Retinal pigment epithelial cell (primary cell): ENCODE measurements around the gene IFI27L1.

Experiments
- DNase-seq: peaks from one replicate; pipeline ENCODE4 v3.0.0-alpha.2; 2010; ENCODE audit warnings: low read depth
- H3K4me3 ChIP-seq: 2 replicates; pipeline ENCODE4 v1.5.1; 2011; ENCODE audit warnings: mild to moderate bottlenecking, low read length, control low read depth, moderate library complexity
- TF ChIP-seq, protein P1 (sequence below): conservative IDR thresholded peaks from 2 replicates; pipeline ENCODE4 v1.5.1; 2011; ENCODE audit warnings: low read depth, low read length, control low read depth, inconsistent platforms

IFI27L1 gene

DNA sequence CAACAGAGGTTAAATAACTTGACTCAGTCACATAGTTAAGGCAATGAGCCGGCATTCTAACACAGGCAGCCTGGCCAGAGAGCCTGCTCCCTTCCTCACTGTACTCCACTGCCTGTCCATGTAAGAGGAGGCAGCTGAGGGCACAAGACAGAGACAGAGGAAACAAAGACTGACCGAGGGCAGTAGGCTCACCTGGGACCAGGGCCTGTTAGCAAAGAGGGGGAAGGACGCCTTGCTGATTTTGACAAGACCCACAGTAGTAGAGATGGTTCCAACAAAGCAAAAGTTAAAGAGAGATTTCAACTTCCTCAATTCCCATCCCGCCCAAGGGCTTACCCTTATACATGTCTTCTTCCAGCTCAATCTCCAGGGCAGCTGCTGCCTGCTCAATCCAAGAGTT lies 28.4 kb upstream of the IFI27L1 start:
- TF ChIP-seq, protein P1, sequence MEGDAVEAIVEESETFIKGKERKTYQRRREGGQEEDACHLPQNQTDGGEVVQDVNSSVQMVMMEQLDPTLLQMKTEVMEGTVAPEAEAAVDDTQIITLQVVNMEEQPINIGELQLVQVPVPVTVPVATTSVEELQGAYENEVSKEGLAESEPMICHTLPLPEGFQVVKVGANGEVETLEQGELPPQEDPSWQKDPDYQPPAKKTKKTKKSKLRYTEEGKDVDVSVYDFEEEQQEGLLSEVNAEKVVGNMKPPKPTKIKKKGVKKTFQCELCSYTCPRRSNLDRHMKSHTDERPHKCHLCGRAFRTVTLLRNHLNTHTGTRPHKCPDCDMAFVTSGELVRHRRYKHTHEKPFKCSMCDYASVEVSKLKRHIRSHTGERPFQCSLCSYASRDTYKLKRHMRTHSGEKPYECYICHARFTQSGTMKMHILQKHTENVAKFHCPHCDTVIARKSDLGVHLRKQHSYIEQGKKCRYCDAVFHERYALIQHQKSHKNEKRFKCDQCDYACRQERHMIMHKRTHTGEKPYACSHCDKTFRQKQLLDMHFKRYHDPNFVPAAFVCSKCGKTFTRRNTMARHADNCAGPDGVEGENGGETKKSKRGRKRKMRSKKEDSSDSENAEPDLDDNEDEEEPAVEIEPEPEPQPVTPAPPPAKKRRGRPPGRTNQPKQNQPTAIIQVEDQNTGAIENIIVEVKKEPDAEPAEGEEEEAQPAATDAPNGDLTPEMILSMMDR: no peak
- no peak overlapping the region for H3K4me3 ChIP-seq
- no peak for DNase-seq

DNA sequence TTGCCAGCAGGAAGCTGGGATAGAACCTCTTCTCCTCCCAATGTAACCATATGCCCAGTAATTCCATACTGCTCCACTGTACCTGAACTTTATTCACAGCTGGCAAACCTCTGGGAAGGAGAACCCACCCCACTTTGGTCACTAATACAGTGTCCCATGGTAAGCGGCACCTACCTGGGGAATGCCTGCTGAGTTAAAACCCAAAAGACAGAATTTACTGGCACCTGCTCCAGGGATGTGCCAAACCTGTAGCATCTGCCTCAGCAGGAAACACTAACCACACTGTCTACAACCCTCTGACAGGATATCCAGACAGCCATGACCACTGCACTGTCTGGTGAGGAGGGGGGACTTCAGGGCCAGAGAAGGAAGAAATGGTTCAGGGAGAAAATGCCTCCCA lies 26.7 kb upstream of the IFI27L1 start:
- DNase-seq: no peak
- no peak overlapping the region for H3K4me3 ChIP-seq
- TF ChIP-seq, protein P1: no peak

- no peak overlapping the region for H3K4me3 ChIP-seq
- DNase-seq: no peak
- TF ChIP-seq, protein P1: no peak
Measured at GRCh38 chr14:94054936-94055335, 26.2 kb upstream of the IFI27L1 start.

- no peak overlapping the region for H3K4me3 ChIP-seq
- DNase-seq: no peak
- TF ChIP-seq, protein P1: no peak
Measured at GRCh38 chr14:94056579-94057308, 24.4 kb upstream of the IFI27L1 start.

- H3K4me3 ChIP-seq: no peak overlapping the region
- TF ChIP-seq, protein P1: no peak
- DNase-seq: no peak
Measured at GRCh38 chr14:94058128-94058673, 22.9 kb upstream of the IFI27L1 start.

GRCh38 chr14:94058674-94059138 lies 22.4 kb upstream of the IFI27L1 start:
- no peak overlapping the region for H3K4me3 ChIP-seq
- no peak for DNase-seq
- TF ChIP-seq, protein P1: no peak

DNA sequence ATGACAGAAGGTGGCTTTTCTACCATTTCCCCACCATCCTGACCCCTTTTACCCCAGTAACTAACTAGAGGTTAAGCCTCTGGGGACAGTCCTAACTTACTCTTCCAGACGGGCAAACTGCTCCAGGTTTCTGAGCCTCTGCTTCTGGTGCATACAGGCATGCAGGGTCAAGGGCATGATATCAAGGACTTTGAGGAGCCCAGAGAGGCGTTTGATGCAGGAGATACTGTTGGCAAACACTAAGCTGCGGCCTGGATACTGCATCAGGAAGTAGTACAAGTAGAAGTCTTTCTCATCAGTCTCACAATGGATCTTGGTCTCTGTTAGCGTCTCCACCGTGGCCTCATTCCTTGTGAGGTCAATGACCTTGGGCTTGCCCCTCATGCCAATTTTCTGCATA lies 21.1 kb upstream of the IFI27L1 start:
- TF ChIP-seq, protein P1: no peak
- H3K4me3 ChIP-seq: no peak overlapping the region
- no peak for DNase-seq
